Activated T-helper 1 cell treated with anti-CD3 and anti-CD28 coated beads, Interleukin-2, amount 50 U/mL, for 16 hours (primary cell): ENCODE data around the gene ADAMTSL2.

ENCODE experiments used
- DNase-seq, 2 donors: peaks; one replicate each; pipeline ENCODE4 v3.0.0-alpha.2; 2020; ENCODE audit warnings: low read depth in 1 of 2, low spot score in 1 of 2

ADAMTSL2 gene

GRCh38 chr9:133572821-133573361 lies 38.4 kb downstream of the ADAMTSL2 start:
- DNase-seq = no peak

GRCh38 chr9:133573791-133574515 lies 39.4 kb downstream of the ADAMTSL2 start:
- no peak for DNase-seq

- DNase-seq = no peak
Observed at GRCh38 chr9:133574771-133575170, 40.3 kb downstream of the ADAMTSL2 start.

- no peak for DNase-seq
Observed at GRCh38 chr9:133575186-133576030, 40.9 kb downstream of the ADAMTSL2 start.

GRCh38 chr9:133576031-133576874 lies 41.7 kb downstream of the ADAMTSL2 start:
- no peak for DNase-seq

- no peak for DNase-seq
Observed at GRCh38 chr9:133576875-133577736, 42.6 kb downstream of the ADAMTSL2 start.

GRCh38 chr9:133577737-133578112 lies 43.2 kb downstream of the ADAMTSL2 start:
- DNase-seq = no peak

- no peak for DNase-seq
Observed at GRCh38 chr9:133578524-133579441, 44.3 kb downstream of the ADAMTSL2 start.

GRCh38 chr9:133579601-133580418 lies 45.3 kb downstream of the ADAMTSL2 start:
- DNase-seq = no peak

GRCh38 chr9:133580419-133580738 lies 45.9 kb downstream of the ADAMTSL2 start:
- DNase-seq = no peak

- DNase-seq = no peak
Observed at GRCh38 chr9:133581011-133581410, 46.5 kb downstream of the ADAMTSL2 start.

GRCh38 chr9:133581513-133582343 lies 47.2 kb downstream of the ADAMTSL2 start:
- DNase-seq = no peak

- DNase-seq = no peak
Observed at GRCh38 chr9:133582501-133583045, 48.1 kb downstream of the ADAMTSL2 start.

GRCh38 chr9:133583111-133583510 lies 48.6 kb downstream of the ADAMTSL2 start:
- DNase-seq = no peak

- DNase-seq = no peak
Observed at GRCh38 chr9:133583586-133583985, 49.1 kb downstream of the ADAMTSL2 start.

GRCh38 chr9:133584167-133584558 lies 49.7 kb downstream of the ADAMTSL2 start:
- DNase-seq = no peak
